GM20000 (cell line): ENCODE measurements around the gene MBOAT7.

ENCODE experiments used
- DNase-seq: peaks from one replicate; pipeline ENCODE4 v3.0.0; 2012; ENCODE audit warnings: low spot score
- CTCF ChIP-seq: IDR thresholded peaks from 2 replicates; pipeline ENCODE4 v1.5.1; 2012; ENCODE audit warnings: mild to moderate bottlenecking, control low read depth; ENCODE audit errors: extremely low read depth, missing control alignments

The MBOAT7 gene

GRCh38 chr19:54165222-54165621 lies 24.2 kb downstream of the MBOAT7 start:
- TF ChIP-seq CTCF, result no peak
- DNase-seq, result no peak

- TF ChIP-seq CTCF, result no peak
- no peak for DNase-seq
These were observed 24.9 kb downstream of the MBOAT7 start for GRCh38 chr19:54164369-54165068.

GRCh38 chr19:54162884-54163283 lies 26.5 kb downstream of the MBOAT7 start:
- TF ChIP-seq CTCF, result no peak
- no peak for DNase-seq

- peak; percentile 88 for DNase-seq
- TF ChIP-seq CTCF, result no peak
These were observed 27.1 kb downstream of the MBOAT7 start for GRCh38 chr19:54162241-54162805.

- no peak for DNase-seq
- no peak for TF ChIP-seq CTCF
These were observed 28.5 kb downstream of the MBOAT7 start for GRCh38 chr19:54160854-54161253.

GRCh38 chr19:54160182-54160811 lies 29.1 kb downstream of the MBOAT7 start:
- no peak for TF ChIP-seq CTCF
- DNase-seq, result no peak

GRCh38 chr19:54159352-54160181 lies 29.8 kb downstream of the MBOAT7 start, which contains the start of gene LENG1:
Gene LENG1 (minus strand): TSS chr19:54159721. CDS start chr19:54159695, 26 bp downstream.
- TF ChIP-seq CTCF, result no peak
- peak; percentile 99 for DNase-seq
